Glomerular endothelial cell (primary cell): ENCODE measurements around the gene NDN. TPM values are rescaled to one million over a fixed set of nuclear protein-coding genes. Genes with fewer than 3 reads are reported as not detected.
"Not testable (repeated sequence)": the region's sequence is repeated elsewhere in the genome, so short reads cannot be mapped to it uniquely, and the experiment has no call there.

ENCODE experiments used
- DNase-seq: peaks from one replicate; pipeline ENCODE4 v3.0.0-alpha.2; 2011; ENCODE audit warnings: low read depth, low spot score; ENCODE audit errors: extremely low read depth
- total RNA-seq: library from RNA; depleted of rRNA; stranded (reverse); fragments of >200 nt; gene quantifications from 2 replicates; pipeline ENCODE4 v1.2.3, GENCODE V29; 2015

NDN gene
- 47.8 and 63.3 TPM in 2 replicates for total RNA-seq

- no peak for DNase-seq
Observed at GRCh38 chr15:23687143-23687470, at the start of gene NDN. Gene NDN, minus strand, starts transcription at chr15:23687305. Its CDS starts 88 bp downstream, at chr15:23687217.

GRCh38 chr15:23736033-23736673, 49.0 kb upstream of the NDN start:
- DNase-seq: no peak

GRCh38 chr15:23734862-23735261, 47.8 kb upstream of the NDN start:
- DNase-seq: no peak

- DNase-seq: not testable (repeated sequence)
Observed at GRCh38 chr15:23713874-23714656, 27.0 kb upstream of the NDN start.

- DNase-seq: no peak
Observed at GRCh38 chr15:23708332-23708731, 21.2 kb upstream of the NDN start.

- DNase-seq: no peak
Observed at GRCh38 chr15:23695282-23695681, 8.2 kb upstream of the NDN start.

GRCh38 chr15:23694592-23694991, 7.5 kb upstream of the NDN start:
- no peak for DNase-seq

- DNase-seq: no peak
Observed at GRCh38 chr15:23690450-23690852, 3.3 kb upstream of the NDN start.

GRCh38 chr15:23690015-23690414, 2.9 kb upstream of the NDN start:
- no peak for DNase-seq

GRCh38 chr15:23686466-23687142, 501 bp downstream of the NDN start:
- no peak for DNase-seq

GRCh38 chr15:23671481-23671880, 15.6 kb downstream of the NDN start:
- no peak for DNase-seq

GRCh38 chr15:23670970-23671369, 16.1 kb downstream of the NDN start:
- DNase-seq: no peak

- no peak for DNase-seq
Observed at GRCh38 chr15:23663232-23663631, 23.9 kb downstream of the NDN start.

GRCh38 chr15:23648920-23649515, 38.1 kb downstream of the NDN start:
- no peak for DNase-seq

- DNase-seq: no peak
Observed at GRCh38 chr15:23647421-23648370, 39.4 kb downstream of the NDN start, which contains the start of gene MAGEL2. Gene MAGEL2, minus strand, starts transcription at chr15:23647867. Its CDS starts 125 bp downstream, at chr15:23647742.

GRCh38 chr15:23647001-23647295, 40.2 kb downstream of the NDN start:
- DNase-seq: no peak

GRCh38 chr15:23646165-23647000, 40.7 kb downstream of the NDN start:
- no peak for DNase-seq

GRCh38 chr15:23645371-23646164, 41.5 kb downstream of the NDN start:
- no peak for DNase-seq

GRCh38 chr15:23644829-23645228, 42.3 kb downstream of the NDN start:
- DNase-seq: no peak
